GM13977 (cell line): ENCODE results near the gene COMT.

Source experiments
- DNase-seq: peaks from one replicate; pipeline ENCODE4 v3.0.0; 2012; ENCODE audit warnings: low spot score
- CTCF ChIP-seq: IDR thresholded peaks from 2 replicates; pipeline ENCODE4 v1.5.1; 2012; ENCODE audit warnings: mild to moderate bottlenecking, control low read depth; ENCODE audit not compliant: insufficient read depth; ENCODE audit errors: extremely low read depth, missing control alignments
- in situ Hi-C: fragments of 300-500 bp; cut with MboI; formaldehyde crosslinking; loops from one replicate; pipeline ENCODE4 v1.12.0; 2022; ENCODE audit warnings: low sequenced_read_pairs, low pct_unique_long_range_greater_than_20kb, mixed read lengths, inconsistent platforms; ENCODE audit not compliant: unreplicated experiment

Gene COMT

GRCh38 chr22:20011993-20012740 lies 70.6 kb downstream of the COMT start:
- DNase-seq, result no peak
- no peak for TF ChIP-seq CTCF
- in situ Hi-C loops, result no loop called here

GRCh38 chr22:20012741-20013331 lies 71.3 kb downstream of the COMT start:
- no peak for TF ChIP-seq CTCF
- DNase-seq, result no peak
- in situ Hi-C loops, result no loop called here

- in situ Hi-C loops, result no loop called here
- DNase-seq, result peak; percentile 75
- peak; percentile 72 for TF ChIP-seq CTCF
Measured at GRCh38 chr22:20013382-20013871, 71.9 kb downstream of the COMT start.

- TF ChIP-seq CTCF, result no peak
- in situ Hi-C loops, result no loop called here
- no peak for DNase-seq
Measured at GRCh38 chr22:20014526-20015186, 73.1 kb downstream of the COMT start.

- in situ Hi-C loops, result no loop called here
- TF ChIP-seq CTCF, result no peak
- no peak for DNase-seq
Measured at GRCh38 chr22:20015187-20015625, 73.6 kb downstream of the COMT start.

- DNase-seq, result no peak
- no peak for TF ChIP-seq CTCF
- in situ Hi-C loops, result no loop called here
Measured at GRCh38 chr22:20015971-20016733, 74.6 kb downstream of the COMT start.
